OCI-LY1 (cell line): ENCODE measurements around the gene MSX1.

Experiments used
- CTCF ChIP-seq: fragments of 200-600 bp; sonication (generic), shearing (Covaris generic); IDR thresholded peaks from 2 replicates; pipeline ENCODE4 v1.5.1; 2017; ENCODE audit warnings: mild to moderate bottlenecking, antibody characterized with exemption, low read length, moderate library complexity, mixed read lengths
- EZH2 ChIP-seq: fragments of 200-600 bp; sonication (generic), shearing (Covaris generic); IDR thresholded peaks from 2 replicates; pipeline ENCODE4 v1.8.0; 2017; ENCODE audit warnings: borderline replicate concordance, mixed run types, mild to moderate bottlenecking, antibody characterized with exemption, low read length, moderate library complexity, mixed read lengths

GRCh38 chr4:4873203-4873602 is 13.7 kb downstream of the MSX1 start:
- TF ChIP-seq EZH2 (no peak), CTCF (no peak)
